Right lobe of liver (tissue), 6 donors: ENCODE results near the gene GDAP2. TPM values are rescaled to one million over a fixed set of nuclear protein-coding genes. Genes with fewer than 3 reads are reported as not detected.

Experiments
- ATAC-seq, 4 donors: fragments of 200-7000 bp; cut with Tn5 transposase; one replicate each; pipeline ENCODE4 v1.9.1; 2020; ENCODE audit warnings: mild to moderate bottlenecking in 4 of 4, moderate library complexity in 4 of 4
- DNase-seq, 3 donors: peaks; one replicate each; pipeline ENCODE4 v3.0.0-alpha.2; 2020
- H3K27ac ChIP-seq, 3 donors: fragments of 200-600 bp; one replicate each; pipeline ENCODE4 v1.8.0; 2022
- H3K27me3 ChIP-seq, 2 donors: fragments of 200-600 bp; one replicate each; pipeline ENCODE4 v1.8.0; 2022
- H3K36me3 ChIP-seq, 4 donors: fragments of 200-600 bp; sonication (generic) in 1 of 4; one replicate each; pipeline versions ENCODE4 v1.5.1 to v1.8.0; 2017 to 2022; ENCODE audit warnings: control low read depth in 1 of 4
- H3K4me1 ChIP-seq, 4 donors: fragments of 200-600 bp; sonication (generic) in 1 of 4; one replicate each; pipeline versions ENCODE4 v1.5.1 to v1.8.0; 2017 to 2022; ENCODE audit warnings: control low read depth in 1 of 4
- H3K4me3 ChIP-seq, 3 donors: fragments of 200-600 bp; one replicate each; pipeline ENCODE4 v1.8.0; 2022
- H3K9me3 ChIP-seq, 4 donors: fragments of 200-600 bp; sonication (generic) in 1 of 4; one replicate each; pipeline versions ENCODE4 v1.5.1 to v1.8.0; 2017 to 2022; ENCODE audit warnings: control low read depth in 1 of 4
- POLR2A ChIP-seq: fragments of 450-650 bp; IDR thresholded peaks from one replicate; pipeline ENCODE4 v1.6.1; 2017; ENCODE audit warnings: antibody characterized with exemption, mild to moderate bottlenecking
- WGBS: methylation state at CpG from one replicate; pipeline ENCODE4 v1.1.6; 2018; ENCODE audit warnings: low coverage, low lambda C conversion rate; ENCODE audit not compliant: insufficient coverage; ENCODE audit errors: missing lambda C conversion rate; 5-methylcytosine and 5-hydroxymethylcytosine counted together
- intact Hi-C, 2 donors: fragments of 100-400 bp; cut with DNase I; formaldehyde crosslinking; loops; one replicate each; pipeline versions ENCODE4 v1.11.2 to v1.14.1; 2022
- total RNA-seq, 6 experiments: library from RNA; depleted of rRNA in 2 of 6; stranded (reverse); fragments of >200 nt in 2 of 6; fragmentation: NEBNext Ultra II Directional in 3 of 6; extraction: Animal tissue kit (Norgen Biotek cat#: 25700) in 3 of 6; gene quantifications; one replicate each; pipeline versions ENCODE4 v1.1.0 to v1.2.4, GENCODE V29; 2016 to 2023
- TF ChIP-seq, protein P1 (sequence below), 4 donors: fragments of 200-600 bp in 3 of 4; fragments of 450-650 bp in 1 of 4; IDR thresholded peaks; one replicate each; pipeline versions ENCODE4 v1.5.1 to v1.8.0; 2016 to 2022; ENCODE audit warnings: antibody characterized with exemption in 4 of 4, mild to moderate bottlenecking in 2 of 4
- donor health status: DM: no; HTN: yes; CAD: no.
- donor health status: DM: no; HTN: no; CAD: no.
- donor health status: DM: no; HTN: no; CAD: no.
- donor health status: DM: no; HTN: yes; CAD: no.
- donor health status: DM: no; HTN: yes; CAD: no.

The GDAP2 gene
- total RNA-seq, 6 experiments from 2014 or later: 11.3 to 16.2 (median 13.2) TPM

- no peak overlapping the region for H3K27ac ChIP-seq
- intact Hi-C loops: no loop called here
- no peak for TF ChIP-seq POLR2A
- TF ChIP-seq, protein P1, sequence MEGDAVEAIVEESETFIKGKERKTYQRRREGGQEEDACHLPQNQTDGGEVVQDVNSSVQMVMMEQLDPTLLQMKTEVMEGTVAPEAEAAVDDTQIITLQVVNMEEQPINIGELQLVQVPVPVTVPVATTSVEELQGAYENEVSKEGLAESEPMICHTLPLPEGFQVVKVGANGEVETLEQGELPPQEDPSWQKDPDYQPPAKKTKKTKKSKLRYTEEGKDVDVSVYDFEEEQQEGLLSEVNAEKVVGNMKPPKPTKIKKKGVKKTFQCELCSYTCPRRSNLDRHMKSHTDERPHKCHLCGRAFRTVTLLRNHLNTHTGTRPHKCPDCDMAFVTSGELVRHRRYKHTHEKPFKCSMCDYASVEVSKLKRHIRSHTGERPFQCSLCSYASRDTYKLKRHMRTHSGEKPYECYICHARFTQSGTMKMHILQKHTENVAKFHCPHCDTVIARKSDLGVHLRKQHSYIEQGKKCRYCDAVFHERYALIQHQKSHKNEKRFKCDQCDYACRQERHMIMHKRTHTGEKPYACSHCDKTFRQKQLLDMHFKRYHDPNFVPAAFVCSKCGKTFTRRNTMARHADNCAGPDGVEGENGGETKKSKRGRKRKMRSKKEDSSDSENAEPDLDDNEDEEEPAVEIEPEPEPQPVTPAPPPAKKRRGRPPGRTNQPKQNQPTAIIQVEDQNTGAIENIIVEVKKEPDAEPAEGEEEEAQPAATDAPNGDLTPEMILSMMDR (IDR thresholded peaks at IDR 0.05): no peak
- no peak for DNase-seq
- peaks cover 0 to 95% (median 42%) of the 10 kb centered on the region in 4 donors for H3K36me3 ChIP-seq
- H3K4me1 ChIP-seq: no peaks in the 10 kb centered on the region
- WGBS: 100% methylated on average over 2 of the region's 2 CpGs
- H3K27me3 ChIP-seq: no peaks in the 10 kb centered on the region
- ATAC-seq: no peak
- H3K9me3 ChIP-seq: no peaks in the 10 kb centered on the region
- no peak overlapping the region for H3K4me3 ChIP-seq
Observed at GRCh38 chr1:117942293-117942692, 12.9 kb upstream of the GDAP2 start.

- no peak for DNase-seq
- intact Hi-C loops: no loop called here
- WGBS: 66% methylated on average over 2 of the region's 2 CpGs
- no peak overlapping the region for H3K4me3 ChIP-seq
- H3K4me1 ChIP-seq: peaks cover 0 to 31% (median 8%) of the 10 kb centered on the region in 4 donors
- no peaks in the 10 kb centered on the region for H3K9me3 ChIP-seq
- H3K27ac ChIP-seq: peak overlapping the region in 2 of 3 donors; percentile 22 to 49
- peaks cover 0 to 28% (median 6%) of the 10 kb centered on the region in 4 donors for H3K36me3 ChIP-seq
- peak; percentile 8 to 28 (median 25) for ATAC-seq
- no peaks in the 10 kb centered on the region for H3K27me3 ChIP-seq
- TF ChIP-seq POLR2A: no peak
- TF ChIP-seq, protein P1 (IDR thresholded peaks at IDR 0.05): no peak
Observed at GRCh38 chr1:117933769-117934168, 4.3 kb upstream of the GDAP2 start.

GRCh38 chr1:117932576-117932975 is 3.2 kb upstream of the GDAP2 start:
- H3K27ac ChIP-seq: no peak overlapping the region
- peaks cover 0 to 41% (median 12%) of the 10 kb centered on the region in 4 donors for H3K4me1 ChIP-seq
- no peaks in the 10 kb centered on the region for H3K9me3 ChIP-seq
- 72% methylated on average over 4 of the region's 4 CpGs for WGBS
- peak in 1 of 3 donors; percentile 18 for DNase-seq
- H3K36me3 ChIP-seq: peaks cover 0 to 17% (median 5%) of the 10 kb centered on the region in 4 donors
- intact Hi-C loops: no loop called here
- ATAC-seq: no peak
- H3K4me3 ChIP-seq: no peak overlapping the region
- no peaks in the 10 kb centered on the region for H3K27me3 ChIP-seq
- TF ChIP-seq POLR2A: no peak
- TF ChIP-seq, protein P1 (IDR thresholded peaks at IDR 0.05): no peak

DNA sequence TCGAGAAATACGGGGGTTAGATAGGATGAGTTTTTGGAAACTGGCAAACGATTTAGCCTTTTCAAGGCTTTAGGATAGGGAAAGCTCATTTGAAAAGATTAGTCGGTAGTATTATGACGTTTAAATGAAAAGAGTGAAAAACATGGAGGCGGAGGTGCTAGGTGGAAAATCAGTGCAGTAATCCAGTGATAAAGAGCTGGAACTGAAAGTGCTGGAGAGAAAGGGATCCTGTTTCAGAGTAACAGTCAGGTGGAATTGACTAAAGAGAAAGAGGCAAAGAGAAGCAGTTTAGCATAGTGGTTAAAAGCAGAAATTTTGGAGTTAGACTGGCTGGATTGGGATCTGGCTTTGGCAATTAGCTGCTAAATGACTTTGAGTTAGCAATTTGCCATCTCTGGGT is 1.1 kb upstream of the GDAP2 start:
- no peak for ATAC-seq
- intact Hi-C loops: no loop called here
- H3K27me3 ChIP-seq: no peaks in the 10 kb centered on the region
- DNase-seq: no peak
- peaks cover 0 to 10% (median 2%) of the 10 kb centered on the region in 4 donors for H3K36me3 ChIP-seq
- H3K4me3 ChIP-seq: peak overlapping the region; percentile 72 to 94 (median 78)
- WGBS: under 1% methylated on average over 6 of the region's 6 CpGs
- peaks cover 0 to 43% (median 12%) of the 10 kb centered on the region in 4 donors for H3K4me1 ChIP-seq
- H3K9me3 ChIP-seq: no peaks in the 10 kb centered on the region
- H3K27ac ChIP-seq: peak overlapping the region; percentile 6 to 80 (median 43)
- TF ChIP-seq, protein P1 (IDR thresholded peaks at IDR 0.05): no peak
- TF ChIP-seq POLR2A: no peak

DNA sequence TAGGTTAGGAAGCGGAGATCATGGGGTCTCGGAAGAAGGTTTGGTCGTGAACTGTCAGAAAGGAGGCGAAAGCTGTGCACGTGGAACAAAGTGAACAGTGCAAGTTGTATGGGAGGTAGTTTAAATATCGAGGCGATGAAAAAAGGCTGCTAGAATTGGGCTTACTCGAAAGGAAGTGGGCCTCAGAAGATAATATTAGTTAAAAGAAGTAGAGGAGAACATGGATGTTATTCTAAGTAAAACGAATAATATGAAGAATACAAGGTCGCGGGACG is 689 bp upstream of the GDAP2 start:
- peak overlapping the region; percentile 72 to 94 (median 78) for H3K4me3 ChIP-seq
- H3K9me3 ChIP-seq: no peaks in the 10 kb centered on the region
- H3K27me3 ChIP-seq: no peaks in the 10 kb centered on the region
- intact Hi-C loops: no loop called here
- WGBS: under 1% methylated on average over 12 of the region's 12 CpGs
- H3K36me3 ChIP-seq: peaks cover 0 to 9% (median 0%) of the 10 kb centered on the region in 4 donors
- DNase-seq (no peak), ATAC-seq (peak in 1 of 4 donors; percentile 0)
- peak overlapping the region; percentile 37 to 80 (median 43) for H3K27ac ChIP-seq
- H3K4me1 ChIP-seq: peaks cover 0 to 43% (median 12%) of the 10 kb centered on the region in 4 donors
- TF ChIP-seq POLR2A: no peak
- TF ChIP-seq, protein P1 (IDR thresholded peaks at IDR 0.05): no peak
